Astrocyte of the cerebellum (primary cell): ENCODE measurements around the gene C2CD2.
A peak's percentile ranks its signal among the peaks of the same experiment; 100 is the strongest.
"Not testable (repeated sequence)": the region's sequence is repeated elsewhere in the genome, so short reads cannot be mapped to it uniquely, and the experiment has no call there.

Experiments
- DNase-seq: peaks from one replicate; pipeline ENCODE4 v3.0.0-alpha.2; 2011; ENCODE audit warnings: low read depth
- H3K4me3 ChIP-seq: 2 replicates; pipeline ENCODE4 v1.5.1; 2011; ENCODE audit warnings: mild to moderate bottlenecking, low read depth, low read length, moderate library complexity
- CTCF ChIP-seq: IDR thresholded peaks from 2 replicates; pipeline ENCODE4 v1.5.1; 2012; ENCODE audit warnings: low read length, low read depth, moderate library complexity, mild to moderate bottlenecking; ENCODE audit errors: missing control alignments
- in situ Hi-C: cut with HindIII; loops from 2 replicates; pipeline ENCODE4 v1.10.0; 2017; ENCODE audit warnings: low sequenced_read_pairs

The C2CD2 gene

GRCh38 chr21:41995577-41995976 is 41.8 kb upstream of the C2CD2 start:
- DNase-seq = no peak
- no peak for TF ChIP-seq CTCF
- in situ Hi-C loops = no loop called here
- H3K4me3 ChIP-seq = no peak overlapping the region

GRCh38 chr21:41994613-41995012 is 40.8 kb upstream of the C2CD2 start:
- in situ Hi-C loops, DNase-seq, H3K4me3 ChIP-seq: not testable (repeated sequence)

GRCh38 chr21:41993744-41994143 is 39.9 kb upstream of the C2CD2 start:
- in situ Hi-C loops = no loop called here

GRCh38 chr21:41992576-41992975 is 38.8 kb upstream of the C2CD2 start:
- no peak for TF ChIP-seq CTCF
- DNase-seq = no peak
- in situ Hi-C loops = no loop called here
- H3K4me3 ChIP-seq = no peak overlapping the region

More at GRCh38 chr21:41993744-41994143, 39.9 kb upstream of the C2CD2 start:
- no peak overlapping the region for H3K4me3 ChIP-seq
- no peak for TF ChIP-seq CTCF
- DNase-seq = peak; percentile 33

GRCh38 chr21:41991659-41992058 is 37.8 kb upstream of the C2CD2 start:
- TF ChIP-seq CTCF = no peak

GRCh38 chr21:41989698-41990097 is 35.9 kb upstream of the C2CD2 start:
- H3K4me3 ChIP-seq = no peak overlapping the region
- DNase-seq = no peak
- TF ChIP-seq CTCF = no peak
- in situ Hi-C loops = no loop called here

More at GRCh38 chr21:41991659-41992058, 37.8 kb upstream of the C2CD2 start:
- DNase-seq = no peak
- no peak overlapping the region for H3K4me3 ChIP-seq
- in situ Hi-C loops = no loop called here

GRCh38 chr21:41987310-41987709 is 33.5 kb upstream of the C2CD2 start:
- no peak for DNase-seq
- in situ Hi-C loops = no loop called here
- no peak overlapping the region for H3K4me3 ChIP-seq
- TF ChIP-seq CTCF = no peak
